Parathyroid adenoma (tissue), 2 donors: ENCODE data around the gene AQP4.

Experiments used
- H2AFZ ChIP-seq: fragments of 300-600 bp; sonication (generic); one replicate; pipeline ENCODE4 v1.7.0; 2017; ENCODE audit warnings: antibody characterized with exemption, mild to moderate bottlenecking
- H3K27ac ChIP-seq: fragments of 300-600 bp; sonication (generic); one replicate; pipeline ENCODE4 v1.7.0; 2017
- H3K27me3 ChIP-seq: fragments of 300-600 bp; sonication (generic); one replicate; pipeline ENCODE4 v1.7.0; 2017; ENCODE audit warnings: low read length; ENCODE audit not compliant: control insufficient read depth, insufficient read depth
- H3K36me3 ChIP-seq: fragments of 300-600 bp; sonication (generic); one replicate; pipeline ENCODE4 v1.7.0; 2017; ENCODE audit warnings: low read length; ENCODE audit not compliant: control insufficient read depth, insufficient read depth
- H3K4me1 ChIP-seq: fragments of 300-600 bp; sonication (generic); one replicate; pipeline ENCODE4 v1.7.0; 2017; ENCODE audit warnings: control low read depth
- H3K4me2 ChIP-seq: fragments of 300-600 bp; sonication (generic); one replicate; pipeline ENCODE4 v1.7.0; 2017; ENCODE audit warnings: low read length
- H3K4me3 ChIP-seq: fragments of 300-600 bp; sonication (generic); one replicate; pipeline ENCODE4 v1.7.0; 2017; ENCODE audit warnings: low read depth, low read length
- H3K79me2 ChIP-seq: fragments of 300-600 bp; sonication (generic); one replicate; pipeline ENCODE4 v1.7.0; 2017; ENCODE audit warnings: control low read depth
- H3K9ac ChIP-seq: fragments of 300-600 bp; sonication (generic); one replicate; pipeline ENCODE4 v1.7.0; 2017; ENCODE audit warnings: mild to moderate bottlenecking
- H3K9me3 ChIP-seq: fragments of 300-600 bp; sonication (generic); one replicate; pipeline ENCODE4 v1.7.0; 2017; ENCODE audit warnings: low read length; ENCODE audit not compliant: control insufficient read depth
- CTCF ChIP-seq: fragments of 300-600 bp; sonication (generic); IDR thresholded peaks from one replicate; pipeline ENCODE4 v1.7.0; 2017; ENCODE audit warnings: antibody characterized with exemption, mild to moderate bottlenecking
- donor health status: primary hyperparathyroidism.

Gene AQP4

GRCh38 chr18:26803643-26804042 lies 61.9 kb downstream of the AQP4 start:
- Histone ChIP-seq H3K79me2 (no peaks in the 10 kb centered on the region), H3K9me3 (no peaks in the 10 kb centered on the region)
- no peak for TF ChIP-seq CTCF

GRCh38 chr18:26802330-26803200 lies 62.9 kb downstream of the AQP4 start:
- H3K36me3 ChIP-seq: no peaks in the 10 kb centered on the region
- no peak overlapping the region for H3K9ac ChIP-seq
- H3K27ac ChIP-seq: no peak overlapping the region
- H3K4me3 ChIP-seq: no peak overlapping the region
- H3K9me3 ChIP-seq: no peaks in the 10 kb centered on the region
- H3K4me1 ChIP-seq: no peaks in the 10 kb centered on the region
- no peak overlapping the region for H3K4me2 ChIP-seq
- H3K27me3 ChIP-seq: no peaks in the 10 kb centered on the region
- H3K79me2 ChIP-seq: no peaks in the 10 kb centered on the region
- no peak for TF ChIP-seq CTCF
- H2AFZ ChIP-seq: no peak overlapping the region

More at GRCh38 chr18:26803643-26804042, 61.9 kb downstream of the AQP4 start:
- Histone ChIP-seq H3K9ac (no peak overlapping the region), H3K4me1 (no peaks in the 10 kb centered on the region), H3K4me2 (no peak overlapping the region), H3K27me3 (no peaks in the 10 kb centered on the region), H3K27ac (no peak overlapping the region), H3K36me3 (no peaks in the 10 kb centered on the region), H2AFZ (no peak overlapping the region), H3K4me3 (no peak overlapping the region)
